HepG2 (cell line): Measurements from ENCODE around the gene GZF1. TPM values are rescaled to one million over a fixed set of nuclear protein-coding genes. Genes with fewer than 3 reads are reported as not detected.

Experiments
- AGO2 ChIP-seq: fragments of 200-400 bp; formaldehyde crosslinking; optimal IDR thresholded peaks from 2 replicates; pipeline ENCODE3; 2017; ENCODE audit warnings: mild to moderate bottlenecking, low read depth, low read length, moderate library complexity
- CEBPG ChIP-seq: IDR thresholded peaks from 2 replicates; pipeline ENCODE4 v1.6.1; 2016
- FOXM1 ChIP-seq: sonication (generic); formaldehyde crosslinking; IDR thresholded peaks from 2 replicates; pipeline ENCODE4 v1.5.0; 2020; ENCODE audit warnings: missing genetic modification reagents
- KDM2A ChIP-seq: sonication (generic); formaldehyde crosslinking; IDR thresholded peaks from 2 replicates; pipeline ENCODE4 v1.4.0; 2020; ENCODE audit warnings: low read depth, missing genetic modification reagents, borderline replicate concordance
- KLF12 ChIP-seq: sonication (generic); formaldehyde crosslinking; IDR thresholded peaks from 2 replicates; pipeline ENCODE4 v1.4.0; 2020; ENCODE audit warnings: missing genetic modification reagents, borderline replicate concordance
- KMT2B ChIP-seq: IDR thresholded peaks from 2 replicates; pipeline ENCODE4 v1.6.1; 2016; ENCODE audit warnings: missing genetic modification reagents, missing compliant biosample characterization
- NR2F2 ChIP-seq: IDR thresholded peaks from 2 replicates; pipeline ENCODE4 v1.6.1; 2012; ENCODE audit warnings: low read depth, inconsistent platforms, borderline replicate concordance
- POLR2AphosphoS2 ChIP-seq: IDR thresholded peaks from 2 replicates; pipeline ENCODE4 v1.6.1; 2011; ENCODE audit warnings: low read depth, low read length, improper control_type of control experiment
- REXO4 ChIP-seq: sonication (generic); formaldehyde crosslinking; IDR thresholded peaks from 2 replicates; pipeline ENCODE4 v1.8.0; 2022; ENCODE audit warnings: missing genetic modification reagents, mild to moderate bottlenecking, borderline replicate concordance
- SIN3B ChIP-seq: fragments of 150-350 bp; IDR thresholded peaks from 2 replicates; pipeline ENCODE4 v1.6.1; 2014; ENCODE audit warnings: low read length
- STAG1 ChIP-seq: sonication (generic); formaldehyde crosslinking; IDR thresholded peaks from 2 replicates; pipeline ENCODE4 v1.4.0; 2020; ENCODE audit warnings: missing genetic modification reagents
- TOPORS ChIP-seq: sonication (generic); formaldehyde crosslinking; IDR thresholded peaks from 2 replicates; pipeline ENCODE4 v1.8.0; 2023; ENCODE audit warnings: mild to moderate bottlenecking, missing genetic modification reagents
- TRIM24 ChIP-seq: sonication (generic); formaldehyde crosslinking; IDR thresholded peaks from 2 replicates; pipeline ENCODE4 v1.8.0; 2022; ENCODE audit warnings: mild to moderate bottlenecking, missing genetic modification reagents
- ZFY ChIP-seq: sonication (generic); formaldehyde crosslinking; IDR thresholded peaks from 2 replicates; pipeline ENCODE4 v1.4.0; 2020; ENCODE audit warnings: missing genetic modification reagents
- ZMYM4 ChIP-seq: sonication (generic); formaldehyde crosslinking; IDR thresholded peaks from 2 replicates; pipeline ENCODE4 v1.8.1; 2023; ENCODE audit warnings: mild to moderate bottlenecking, missing genetic modification reagents
- ZNF34 ChIP-seq: sonication (generic); formaldehyde crosslinking; IDR thresholded peaks from 2 replicates; pipeline ENCODE4 v1.4.0; 2020; ENCODE audit warnings: mild to moderate bottlenecking, missing genetic modification reagents, borderline replicate concordance
- ZNF747 ChIP-seq: sonication (generic); formaldehyde crosslinking; IDR thresholded peaks from 2 replicates; pipeline ENCODE4 v1.8.1; 2023; ENCODE audit warnings: missing genetic modification reagents, mild to moderate bottlenecking, borderline replicate concordance
- ZNF850 ChIP-seq: sonication (generic); formaldehyde crosslinking; conservative IDR thresholded peaks from 2 replicates; pipeline ENCODE4 v1.9.0; 2021; ENCODE audit warnings: mild to moderate bottlenecking, missing genetic modification reagents
- polyA plus RNA-seq, 8 experiments: library from polyadenylated mRNA; depleted of rRNA in 3 of 8; stranded (reverse) in 7 of 8; unstranded in 1 of 8; fragments of >200 nt; fragmentation: Illumina TruSeq in 4 of 8; extraction: Trizol in 4 of 8; gene quantifications; 2 replicates each; pipeline versions ENCODE4 v1.2.1 to v1.2.3, GENCODE V29; 2011 to 2016; ENCODE audit warnings: low read depth in 4 of 8, missing spikeins in 1 of 8, mixed read lengths in 1 of 8; ENCODE audit not compliant: insufficient read depth in 1 of 8
- total RNA-seq, 5 experiments: library from RNA; depleted of rRNA; stranded (reverse); fragments of >200 nt; fragmentation: Illumina TruSeq; extraction: Trizol; gene quantifications; 2 replicates each; pipeline ENCODE4 v1.2.3, GENCODE V29; 2016; ENCODE audit warnings: low read depth in 1 of 5
- TF ChIP-seq, protein P1 (sequence below): IDR thresholded peaks from 2 replicates; pipeline ENCODE4 v1.6.1; 2016; ENCODE audit warnings: mild to moderate bottlenecking, missing biosample characterization, missing genetic modification reagents
- TF ChIP-seq, protein P2 (sequence below): sonication (generic); formaldehyde crosslinking; IDR thresholded peaks from 2 replicates; pipeline ENCODE4 v1.5.0; 2020; ENCODE audit warnings: mild to moderate bottlenecking, missing genetic modification reagents, borderline replicate concordance
- TF ChIP-seq, protein P3 (sequence below): IDR thresholded peaks from 2 replicates; pipeline ENCODE4 v1.6.1; 2016; ENCODE audit warnings: low read depth

GZF1 gene
- total and polyA plus RNA-seq, 2 of the 13 experiments (the other 11 are each of a cell fraction or from before 2014, with no cell fraction given), result 16.9 to 26.0 TPM

DNA sequence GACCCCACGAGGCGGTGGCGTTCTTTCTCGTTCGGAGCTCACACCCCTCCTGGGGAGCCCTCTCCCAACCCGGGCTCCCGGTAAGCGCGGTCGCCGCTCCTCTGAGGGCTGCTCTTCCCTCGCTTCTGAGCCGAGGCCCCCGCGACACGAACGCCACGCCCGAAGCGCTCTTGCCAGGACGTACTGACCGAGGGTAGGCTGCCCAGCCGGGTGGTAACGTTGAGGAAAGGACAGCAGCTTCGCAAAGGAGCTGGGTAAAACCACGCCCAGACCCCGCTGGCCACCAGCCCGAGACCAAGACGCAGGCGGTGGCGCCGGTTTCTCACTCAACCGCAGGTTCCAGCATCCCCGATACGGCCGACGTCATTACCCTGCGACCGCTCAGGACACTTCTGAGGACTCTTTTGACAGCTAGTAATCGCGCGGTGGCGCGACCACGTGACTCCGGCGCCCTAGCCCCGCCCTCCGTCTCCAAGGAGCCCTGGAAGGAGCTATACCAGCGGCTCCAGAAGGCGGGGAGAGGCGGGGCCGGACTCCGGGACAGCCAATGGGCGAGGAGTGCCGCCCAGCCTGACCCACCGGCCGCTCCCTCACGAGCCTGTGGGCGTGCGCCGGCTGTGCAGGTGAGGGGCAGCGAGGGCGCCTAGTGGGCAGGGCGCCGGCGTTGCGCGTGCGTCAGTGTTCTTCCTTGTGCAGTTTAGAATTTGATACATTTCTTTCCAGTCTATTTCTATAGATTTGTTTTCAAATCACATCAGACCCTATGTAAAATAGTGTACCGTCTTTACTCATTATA lies 4.0 kb upstream of the GZF1 start (continued):
- TF ChIP-seq KLF12 (CRISPR knock-in tag), result peak; percentile 97
- TF ChIP-seq AGO2, result peak; percentile 91
- TF ChIP-seq ZNF34, result 0 out of 2 replicates have a peak, but pooled peaks have one; percentile 33
- peak; percentile 98 for TF ChIP-seq KDM2A (CRISPR knock-in tag)
- peak; percentile 81 for TF ChIP-seq SIN3B
- TF ChIP-seq TOPORS (CRISPR knock-in tag), result no peak; the same call in 1 of the 2 replicates
- TF ChIP-seq, protein P1, sequence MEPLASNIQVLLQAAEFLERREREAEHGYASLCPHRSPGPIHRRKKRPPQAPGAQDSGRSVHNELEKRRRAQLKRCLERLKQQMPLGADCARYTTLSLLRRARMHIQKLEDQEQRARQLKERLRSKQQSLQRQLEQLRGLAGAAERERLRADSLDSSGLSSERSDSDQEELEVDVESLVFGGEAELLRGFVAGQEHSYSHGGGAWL, result peak; percentile 75
- TF ChIP-seq ZNF747 (CRISPR knock-in tag), result peak; percentile 67; the same call in 1 of the 2 replicates
- TF ChIP-seq REXO4 (CRISPR knock-in tag), result peak; percentile 65; the same call in 1 of the 2 replicates
- TF ChIP-seq NR2F2, result no peak; the same call in 1 of the 2 replicates
- TF ChIP-seq POLR2AphosphoS2, result no peak
- TF ChIP-seq ZNF850, result no peak
- TF ChIP-seq, protein P2, sequence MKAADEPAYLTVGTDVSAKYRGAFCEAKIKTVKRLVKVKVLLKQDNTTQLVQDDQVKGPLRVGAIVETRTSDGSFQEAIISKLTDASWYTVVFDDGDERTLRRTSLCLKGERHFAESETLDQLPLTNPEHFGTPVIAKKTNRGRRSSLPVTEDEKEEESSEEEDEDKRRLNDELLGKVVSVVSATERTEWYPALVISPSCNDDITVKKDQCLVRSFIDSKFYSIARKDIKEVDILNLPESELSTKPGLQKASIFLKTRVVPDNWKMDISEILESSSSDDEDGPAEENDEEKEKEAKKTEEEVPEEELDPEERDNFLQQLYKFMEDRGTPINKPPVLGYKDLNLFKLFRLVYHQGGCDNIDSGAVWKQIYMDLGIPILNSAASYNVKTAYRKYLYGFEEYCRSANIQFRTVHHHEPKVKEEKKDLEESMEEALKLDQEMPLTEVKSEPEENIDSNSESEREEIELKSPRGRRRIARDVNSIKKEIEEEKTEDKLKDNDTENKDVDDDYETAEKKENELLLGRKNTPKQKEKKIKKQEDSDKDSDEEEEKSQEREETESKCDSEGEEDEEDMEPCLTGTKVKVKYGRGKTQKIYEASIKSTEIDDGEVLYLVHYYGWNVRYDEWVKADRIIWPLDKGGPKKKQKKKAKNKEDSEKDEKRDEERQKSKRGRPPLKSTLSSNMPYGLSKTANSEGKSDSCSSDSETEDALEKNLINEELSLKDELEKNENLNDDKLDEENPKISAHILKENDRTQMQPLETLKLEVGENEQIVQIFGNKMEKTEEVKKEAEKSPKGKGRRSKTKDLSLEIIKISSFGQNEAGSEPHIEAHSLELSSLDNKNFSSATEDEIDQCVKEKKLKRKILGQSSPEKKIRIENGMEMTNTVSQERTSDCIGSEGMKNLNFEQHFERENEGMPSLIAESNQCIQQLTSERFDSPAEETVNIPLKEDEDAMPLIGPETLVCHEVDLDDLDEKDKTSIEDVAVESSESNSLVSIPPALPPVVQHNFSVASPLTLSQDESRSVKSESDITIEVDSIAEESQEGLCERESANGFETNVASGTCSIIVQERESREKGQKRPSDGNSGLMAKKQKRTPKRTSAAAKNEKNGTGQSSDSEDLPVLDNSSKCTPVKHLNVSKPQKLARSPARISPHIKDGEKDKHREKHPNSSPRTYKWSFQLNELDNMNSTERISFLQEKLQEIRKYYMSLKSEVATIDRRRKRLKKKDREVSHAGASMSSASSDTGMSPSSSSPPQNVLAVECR (CRISPR knock-in tag), result peak; percentile 99
- TF ChIP-seq ZMYM4, result peak; percentile 94
- TF ChIP-seq ZFY (CRISPR knock-in tag), result peak; percentile 83
- peak; percentile 43; the same call in 1 of the 2 replicates for TF ChIP-seq CEBPG (CRISPR knock-in tag)
- no peak for TF ChIP-seq STAG1 (CRISPR knock-in tag)
- TF ChIP-seq FOXM1 (CRISPR knock-in tag), result no peak
- TF ChIP-seq, protein P3, sequence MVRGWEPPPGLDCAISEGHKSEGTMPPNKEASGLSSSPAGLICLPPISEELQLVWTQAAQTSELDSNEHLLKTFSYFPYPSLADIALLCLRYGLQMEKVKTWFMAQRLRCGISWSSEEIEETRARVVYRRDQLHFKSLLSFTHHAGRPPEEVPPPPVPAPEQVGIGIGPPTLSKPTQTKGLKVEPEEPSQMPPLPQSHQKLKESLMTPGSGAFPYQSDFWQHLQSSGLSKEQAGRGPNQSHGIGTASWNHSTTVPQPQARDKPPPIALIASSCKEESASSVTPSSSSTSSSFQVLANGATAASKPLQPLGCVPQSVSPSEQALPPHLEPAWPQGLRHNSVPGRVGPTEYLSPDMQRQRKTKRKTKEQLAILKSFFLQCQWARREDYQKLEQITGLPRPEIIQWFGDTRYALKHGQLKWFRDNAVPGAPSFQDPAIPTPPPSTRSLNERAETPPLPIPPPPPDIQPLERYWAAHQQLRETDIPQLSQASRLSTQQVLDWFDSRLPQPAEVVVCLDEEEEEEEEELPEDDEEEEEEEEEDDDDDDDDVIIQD (CRISPR knock-in tag), result 0 out of 2 replicates have a peak, but pooled peaks have one; percentile 12
- peak; percentile 97 for TF ChIP-seq KMT2B (CRISPR knock-in tag)
- TF ChIP-seq TRIM24 (CRISPR knock-in tag), result no peak
